BE2C (cell line): ENCODE results near the gene FARP1.

Experiments used
- DNase-seq: peaks from one replicate; pipeline ENCODE4 v3.0.0-alpha.2; 2020
- H3K27me3 ChIP-seq: fragments of 250-450 bp; sonication (Bioruptor Pico); 2 replicates; pipeline ENCODE4 v1.5.1; 2020; ENCODE audit warnings: mild to moderate bottlenecking
- H3K36me3 ChIP-seq: fragments of 250-450 bp; sonication (Bioruptor Pico); 2 replicates; pipeline ENCODE4 v1.5.1; 2020; ENCODE audit warnings: mild to moderate bottlenecking
- H3K4me1 ChIP-seq: fragments of 250-450 bp; sonication (Bioruptor Pico); 2 replicates; pipeline ENCODE4 v1.5.1; 2020
- H3K4me3 ChIP-seq: 2 replicates; pipeline ENCODE4 v1.5.1; 2011; ENCODE audit warnings: low read depth, low read length
- H3K9me3 ChIP-seq: fragments of 250-450 bp; sonication (Bioruptor Pico); 2 replicates; pipeline ENCODE4 v1.5.1; 2020
- CTCF ChIP-seq: IDR thresholded peaks from 2 replicates; pipeline ENCODE4 v1.5.1; 2012; ENCODE audit warnings: mild to moderate bottlenecking, low read depth, low read length

The FARP1 gene

GRCh38 chr13:98386637-98387036 lies 243.7 kb downstream of the FARP1 start:
- no peak for TF ChIP-seq CTCF
- Histone ChIP-seq H3K36me3 (peaks cover 47% of the 10 kb centered on the region), H3K27me3 (no peaks in the 10 kb centered on the region), H3K4me3 (no peak overlapping the region), H3K4me1 (peaks cover 20% of the 10 kb centered on the region), H3K9me3 (no peaks in the 10 kb centered on the region)
- peak; percentile 61 for DNase-seq

DNA sequence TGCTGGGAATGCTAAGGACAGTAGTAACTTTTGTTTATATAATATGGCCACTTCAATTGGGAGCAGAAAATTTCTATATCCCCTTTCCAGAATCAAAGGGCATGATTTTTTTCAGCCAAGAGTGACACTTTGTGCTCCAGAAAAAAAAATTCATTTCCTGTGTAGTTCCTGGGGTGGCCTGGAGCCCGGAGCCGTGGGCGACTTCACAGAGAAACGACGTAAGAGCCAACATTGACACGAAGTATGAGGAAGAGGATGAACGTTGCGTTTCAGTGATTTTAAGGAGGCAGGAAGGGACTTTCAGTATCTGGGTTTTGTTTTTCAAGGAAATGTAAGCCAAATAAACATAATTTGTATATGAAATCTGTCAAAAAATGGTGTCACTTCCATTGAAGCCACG lies 246.4 kb downstream of the FARP1 start:
- no peak for DNase-seq
- H3K9me3 ChIP-seq, result no peaks in the 10 kb centered on the region
- TF ChIP-seq CTCF, result no peak
- no peaks in the 10 kb centered on the region for H3K27me3 ChIP-seq
- peaks cover 17% of the 10 kb centered on the region for H3K4me1 ChIP-seq
- H3K4me3 ChIP-seq, result no peak overlapping the region
- peaks cover 47% of the 10 kb centered on the region for H3K36me3 ChIP-seq

GRCh38 chr13:98390086-98390715 lies 247.3 kb downstream of the FARP1 start:
- peaks cover 47% of the 10 kb centered on the region for H3K36me3 ChIP-seq
- no peaks in the 10 kb centered on the region for H3K9me3 ChIP-seq
- H3K4me1 ChIP-seq, result peaks cover 17% of the 10 kb centered on the region
- H3K4me3 ChIP-seq, result no peak overlapping the region
- no peaks in the 10 kb centered on the region for H3K27me3 ChIP-seq
- no peak for TF ChIP-seq CTCF
- no peak for DNase-seq

DNA sequence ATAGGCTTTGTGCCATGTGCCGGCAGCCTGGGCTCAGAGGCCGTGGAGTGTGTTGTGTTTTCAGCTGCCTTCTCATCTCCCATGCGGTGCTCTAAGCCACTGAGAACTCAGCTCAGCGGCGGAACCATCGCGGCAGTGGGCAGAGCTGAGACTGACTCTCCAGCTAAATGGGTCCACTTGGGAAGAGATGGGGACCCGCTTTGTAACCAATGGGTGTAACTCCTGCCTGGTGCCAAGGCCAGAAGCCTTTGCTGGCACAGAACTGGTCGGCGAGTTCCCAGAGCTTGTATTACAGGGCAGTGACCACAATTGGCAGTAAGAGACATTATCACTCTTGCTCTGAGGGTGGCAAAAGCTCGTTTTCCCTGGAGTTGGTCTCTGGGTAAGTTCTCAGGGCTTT lies 251.0 kb downstream of the FARP1 start:
- Histone ChIP-seq H3K4me1 (no peaks in the 10 kb centered on the region), H3K4me3 (no peak overlapping the region), H3K9me3 (no peaks in the 10 kb centered on the region), H3K36me3 (peaks cover 34% of the 10 kb centered on the region), H3K27me3 (no peaks in the 10 kb centered on the region)
- DNase-seq, result no peak
- TF ChIP-seq CTCF, result no peak

DNA sequence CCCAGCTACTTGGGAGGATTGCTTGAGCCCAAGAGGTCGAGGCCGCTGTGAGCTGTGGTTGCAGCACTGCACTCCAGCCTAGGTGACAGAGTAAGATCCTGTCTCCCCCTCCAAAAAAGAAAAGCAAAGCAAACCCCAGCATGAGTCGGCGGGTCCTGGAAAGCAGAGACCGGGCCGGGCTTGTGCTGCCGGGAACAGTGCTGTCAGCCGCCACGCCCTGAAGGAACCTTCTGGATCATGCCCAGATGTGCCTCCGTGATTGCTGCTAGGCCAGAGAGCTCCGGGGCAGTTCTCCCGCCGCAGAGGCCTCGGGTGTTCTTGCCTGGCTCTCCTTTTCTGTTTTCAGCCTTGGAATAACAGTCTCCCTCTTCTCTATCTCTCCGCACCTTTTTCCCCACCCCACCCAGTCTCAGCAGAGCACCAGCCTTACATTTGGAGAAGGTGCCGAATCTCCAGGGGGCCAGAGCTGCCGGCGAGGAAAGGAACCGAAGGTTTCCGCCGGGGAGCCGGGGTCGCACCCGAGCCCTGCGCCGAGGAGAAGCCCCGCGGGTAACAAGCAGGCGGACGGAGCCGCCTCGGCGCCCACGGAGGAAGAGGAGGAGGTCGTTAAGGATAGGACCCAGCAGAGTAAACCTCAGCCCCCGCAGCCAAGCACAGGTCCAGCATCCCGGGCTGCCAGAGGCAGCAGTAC lies 252.1 kb downstream of the FARP1 start:
- H3K4me1 ChIP-seq, result no peaks in the 10 kb centered on the region
- DNase-seq, result no peak
- no peak for TF ChIP-seq CTCF
- no peak overlapping the region for H3K4me3 ChIP-seq
- H3K9me3 ChIP-seq, result no peaks in the 10 kb centered on the region
- no peaks in the 10 kb centered on the region for H3K27me3 ChIP-seq
- H3K36me3 ChIP-seq, result peaks cover 23% of the 10 kb centered on the region

GRCh38 chr13:98396071-98396710 lies 253.3 kb downstream of the FARP1 start:
- H3K4me1 ChIP-seq, result no peaks in the 10 kb centered on the region
- no peak overlapping the region for H3K4me3 ChIP-seq
- no peak for TF ChIP-seq CTCF
- no peak for DNase-seq
- peaks cover 16% of the 10 kb centered on the region for H3K36me3 ChIP-seq
- H3K9me3 ChIP-seq, result no peaks in the 10 kb centered on the region
- no peaks in the 10 kb centered on the region for H3K27me3 ChIP-seq
